OCI-LY1 (cell line): Measurements from ENCODE around the gene CHST10.

ENCODE experiments used
- H2AFZ ChIP-seq: fragments of 200-600 bp; sonication (generic), shearing (Covaris generic); 2 replicates; pipeline ENCODE4 v1.6.0; 2014; ENCODE audit warnings: antibody characterized with exemption, mild to moderate bottlenecking, low read length
- H3F3A ChIP-seq: fragments of 200-600 bp; sonication (generic), shearing (Covaris generic); 2 replicates; pipeline ENCODE4 v1.6.0; 2014; ENCODE audit warnings: mild to moderate bottlenecking, antibody characterized with exemption, low read length, moderate library complexity; ENCODE audit not compliant: insufficient read depth
- H3K27ac ChIP-seq: fragments of 200-600 bp; sonication (generic); 2 replicates; pipeline ENCODE4 v1.5.1; 2014; ENCODE audit warnings: low read length, mixed run types, mild to moderate bottlenecking, low read depth; ENCODE audit not compliant: poor library complexity, severe bottlenecking
- H3K27me3 ChIP-seq: fragments of 200-600 bp; sonication (generic); 2 replicates; pipeline ENCODE4 v1.6.0; 2014; ENCODE audit warnings: antibody characterized with exemption, mild to moderate bottlenecking, low read length, moderate library complexity; ENCODE audit not compliant: insufficient read depth
- H3K36me3 ChIP-seq: fragments of 200-600 bp; sonication (generic); 2 replicates; pipeline ENCODE4 v1.6.1; 2014; ENCODE audit warnings: mild to moderate bottlenecking, antibody characterized with exemption, low read length, moderate library complexity, mixed read lengths; ENCODE audit not compliant: insufficient read depth
- H3K4me1 ChIP-seq: fragments of 200-600 bp; sonication (generic); 2 replicates; pipeline ENCODE4 v1.5.1; 2014; ENCODE audit warnings: mild to moderate bottlenecking, low read length, moderate library complexity; ENCODE audit not compliant: insufficient read depth, severe bottlenecking
- H3K4me2 ChIP-seq: fragments of 200-600 bp; sonication (generic), shearing (Covaris generic); 2 replicates; pipeline ENCODE4 v1.6.1; 2014; ENCODE audit warnings: low read length
- H3K4me3 ChIP-seq: fragments of 200-600 bp; sonication (generic); 2 replicates; pipeline ENCODE4 v1.5.1; 2014; ENCODE audit warnings: low read length, low read depth, mild to moderate bottlenecking, mixed read lengths; ENCODE audit not compliant: poor library complexity, severe bottlenecking
- H3K79me2 ChIP-seq: fragments of 200-600 bp; shearing (Covaris generic); 2 replicates; pipeline ENCODE4 v1.6.1; 2016; ENCODE audit warnings: mixed run types, low read length, mixed read lengths; ENCODE audit not compliant: insufficient read depth
- H3K9ac ChIP-seq: fragments of 200-600 bp; sonication (generic), shearing (Covaris generic); 2 replicates; pipeline ENCODE4 v1.6.1; 2014; ENCODE audit warnings: mild to moderate bottlenecking, low read length, mixed read lengths
- H3K9me2 ChIP-seq: fragments of 200-600 bp; sonication (generic), shearing (Covaris generic); 2 replicates; pipeline ENCODE4 v1.6.1; 2014; ENCODE audit warnings: low read depth, mild to moderate bottlenecking, low read length, mixed read lengths
- H3K9me3 ChIP-seq: fragments of 200-600 bp; shearing (Covaris generic); 2 replicates; pipeline ENCODE4 v1.6.1; 2014; ENCODE audit warnings: low read length, mixed read lengths
- H4K20me1 ChIP-seq: fragments of 200-600 bp; sonication (generic), shearing (Covaris generic); 2 replicates; pipeline ENCODE4 v1.6.0; 2016; ENCODE audit warnings: mild to moderate bottlenecking, low read length; ENCODE audit not compliant: insufficient read depth
- CTCF ChIP-seq: fragments of 200-600 bp; sonication (generic), shearing (Covaris generic); IDR thresholded peaks from 2 replicates; pipeline ENCODE4 v1.5.1; 2017; ENCODE audit warnings: mild to moderate bottlenecking, antibody characterized with exemption, low read length, moderate library complexity, mixed read lengths
- EZH2 ChIP-seq: fragments of 200-600 bp; sonication (generic), shearing (Covaris generic); IDR thresholded peaks from 2 replicates; pipeline ENCODE4 v1.8.0; 2017; ENCODE audit warnings: borderline replicate concordance, mixed run types, mild to moderate bottlenecking, antibody characterized with exemption, low read length, moderate library complexity, mixed read lengths

The CHST10 gene

GRCh38 chr2:100359576-100359975, 57.9 kb downstream of the CHST10 start:
- H3K27ac ChIP-seq = no peak overlapping the region
- H3K4me1 ChIP-seq = no peaks in the 10 kb centered on the region
- H3K27me3 ChIP-seq = no peaks in the 10 kb centered on the region
- no peaks in the 10 kb centered on the region for H3K9me3 ChIP-seq
- no peaks in the 10 kb centered on the region for H3K9me2 ChIP-seq
- H3K36me3 ChIP-seq = no peaks in the 10 kb centered on the region
- no peaks in the 10 kb centered on the region for H3K79me2 ChIP-seq
- H2AFZ ChIP-seq = no peak overlapping the region
- no peaks in the 10 kb centered on the region for H3F3A ChIP-seq
- H3K4me2 ChIP-seq = no peak overlapping the region
- H3K9ac ChIP-seq = no peak overlapping the region
- TF ChIP-seq CTCF = no peak
- no peak overlapping the region for H3K4me3 ChIP-seq
- H4K20me1 ChIP-seq = no peaks in the 10 kb centered on the region

- Histone ChIP-seq H3K79me2 (no peaks in the 10 kb centered on the region), H3K36me3 (no peaks in the 10 kb centered on the region), H3K9ac (no peak overlapping the region), H3K27ac (no peak overlapping the region), H3F3A (no peaks in the 10 kb centered on the region), H3K4me2 (no peak overlapping the region), H3K4me3 (no peak overlapping the region), H2AFZ (no peak overlapping the region), H3K27me3 (no peaks in the 10 kb centered on the region), H3K9me2 (no peaks in the 10 kb centered on the region), H3K4me1 (no peaks in the 10 kb centered on the region), H3K9me3 (no peaks in the 10 kb centered on the region), H4K20me1 (no peaks in the 10 kb centered on the region)
- TF ChIP-seq EZH2 = no peak
- no peak for TF ChIP-seq CTCF
These were observed 58.9 kb downstream of the CHST10 start for GRCh38 chr2:100358554-100358953.

- H2AFZ ChIP-seq = no peak overlapping the region
- no peak overlapping the region for H3K9ac ChIP-seq
- no peak overlapping the region for H3K27ac ChIP-seq
- H3K4me1 ChIP-seq = no peaks in the 10 kb centered on the region
- H3K9me2 ChIP-seq = no peaks in the 10 kb centered on the region
- H3K9me3 ChIP-seq = no peaks in the 10 kb centered on the region
- H3K79me2 ChIP-seq = no peaks in the 10 kb centered on the region
- no peak for TF ChIP-seq CTCF
- no peak for TF ChIP-seq EZH2
- no peak overlapping the region for H3K4me2 ChIP-seq
- H4K20me1 ChIP-seq = no peaks in the 10 kb centered on the region
- no peaks in the 10 kb centered on the region for H3K36me3 ChIP-seq
- no peaks in the 10 kb centered on the region for H3F3A ChIP-seq
- peaks cover 4% of the 10 kb centered on the region; the same call in 1 of the 2 replicates for H3K27me3 ChIP-seq
- H3K4me3 ChIP-seq = no peak overlapping the region
These were observed 64.9 kb downstream of the CHST10 start for GRCh38 chr2:100352521-100352920.
